Muscle layer of duodenum (tissue), 2 donors: ENCODE results near the gene MPP2.
"Not testable (repeated sequence)": the region's sequence is repeated elsewhere in the genome, so short reads cannot be mapped to it uniquely, and the experiment has no call there.

Source experiments
- H3K27ac ChIP-seq: one replicate; pipeline ENCODE4 v1.7.0; 2013; ENCODE audit warnings: mild to moderate bottlenecking, low read length
- H3K27me3 ChIP-seq: one replicate; pipeline ENCODE4 v1.7.0; 2013; ENCODE audit warnings: low read depth, mild to moderate bottlenecking, control low read depth, low read length
- H3K36me3 ChIP-seq, 2 donors: one replicate each; pipeline ENCODE4 v1.7.0; 2013; ENCODE audit warnings: low read length in 2 of 2, control low read depth in 1 of 2, mild to moderate bottlenecking in 1 of 2; ENCODE audit not compliant: insufficient read depth in 2 of 2, control insufficient read depth in 1 of 2
- H3K4me1 ChIP-seq, 2 donors: one replicate each; pipeline ENCODE4 v1.7.0; 2013; ENCODE audit warnings: low read length in 2 of 2, mild to moderate bottlenecking in 2 of 2, control low read depth in 1 of 2, moderate library complexity in 1 of 2; ENCODE audit not compliant: insufficient read depth in 2 of 2, control insufficient read depth in 1 of 2
- H3K4me3 ChIP-seq, 2 donors: one replicate each; pipeline ENCODE4 v1.7.0; 2013; ENCODE audit warnings: low read length in 2 of 2, low read depth in 1 of 2, mild to moderate bottlenecking in 1 of 2
- H3K9me3 ChIP-seq, 2 donors: one replicate each; pipeline ENCODE4 v1.7.0; 2013; ENCODE audit warnings: low read length in 2 of 2, control low read depth in 1 of 2, mild to moderate bottlenecking in 1 of 2; ENCODE audit not compliant: control insufficient read depth in 1 of 2
- donor health status: healthy.

Gene MPP2

GRCh38 chr17:43842091-43842974, 65.0 kb downstream of the MPP2 start:
- not testable (repeated sequence) for H3K4me3 ChIP-seq, H3K9me3 ChIP-seq, H3K27me3 ChIP-seq, H3K36me3 ChIP-seq, H3K27ac ChIP-seq
- H3K4me1 ChIP-seq, result peaks cover 0 to 18% of the 10 kb centered on the region in 2 donors

GRCh38 chr17:43841282-43841681, 66.1 kb downstream of the MPP2 start:
- no peaks in the 10 kb centered on the region for H3K36me3 ChIP-seq
- H3K4me3 ChIP-seq, result no peak overlapping the region
- H3K4me1 ChIP-seq, result peaks cover 0 to 12% of the 10 kb centered on the region in 2 donors
- no peaks in the 10 kb centered on the region for H3K27me3 ChIP-seq
- H3K9me3 ChIP-seq, result no peaks in the 10 kb centered on the region
- no peak overlapping the region for H3K27ac ChIP-seq

DNA sequence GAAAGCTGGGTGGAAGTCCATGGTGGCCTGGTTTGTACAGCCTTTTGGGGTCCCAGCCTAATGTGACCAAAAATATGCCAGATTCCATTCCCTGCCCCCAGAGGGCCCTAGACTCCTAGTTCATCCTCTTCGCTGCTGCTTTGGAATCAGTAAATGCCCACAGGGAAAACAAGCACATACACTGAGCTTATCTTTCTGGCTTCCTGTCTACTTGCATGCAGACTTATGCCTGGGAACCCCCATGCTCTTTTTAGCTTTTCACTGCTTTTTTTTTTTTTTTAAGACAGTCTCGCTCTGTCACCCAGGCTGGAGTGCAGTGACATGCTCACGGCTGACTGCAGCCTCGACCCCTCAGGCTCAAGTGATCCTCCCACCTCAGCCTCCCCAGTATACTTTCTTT, 66.5 kb downstream of the MPP2 start:
- H3K4me1 ChIP-seq, result peaks cover 0 to 8% of the 10 kb centered on the region in 2 donors

DNA sequence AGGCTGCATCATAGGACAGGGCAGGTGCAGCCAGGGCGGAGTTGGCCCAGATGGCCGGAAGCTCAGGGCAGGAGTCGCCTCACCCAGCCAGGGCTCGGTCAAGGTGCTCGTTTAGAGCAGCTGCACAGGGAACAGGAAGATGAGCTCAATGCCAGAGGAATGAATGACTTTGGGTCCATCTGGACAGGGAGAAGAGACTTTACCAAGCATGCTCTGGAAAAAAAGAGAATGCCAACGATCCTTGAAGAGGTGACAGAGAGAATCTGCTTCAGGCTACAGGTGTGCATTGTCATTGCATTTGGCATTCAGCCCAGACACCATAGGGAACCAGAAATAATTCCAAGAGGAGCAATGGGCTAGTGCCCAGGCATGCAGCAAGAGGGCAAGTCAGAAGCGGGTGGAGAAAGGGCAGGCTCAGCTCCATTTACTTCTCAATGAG, 67.6 kb downstream of the MPP2 start:
- peaks cover 0 to 7% of the 10 kb centered on the region in 2 donors for H3K4me1 ChIP-seq
- H3K27me3 ChIP-seq, result no peaks in the 10 kb centered on the region
- no peak overlapping the region for H3K27ac ChIP-seq
- no peak overlapping the region for H3K4me3 ChIP-seq
- no peaks in the 10 kb centered on the region for H3K36me3 ChIP-seq
- no peaks in the 10 kb centered on the region for H3K9me3 ChIP-seq

More for the DNA sequence above, 66.5 kb downstream of the MPP2 start:
- Histone ChIP-seq H3K27me3 (no peaks in the 10 kb centered on the region), H3K27ac (no peak overlapping the region), H3K36me3 (no peaks in the 10 kb centered on the region), H3K4me3 (no peak overlapping the region), H3K9me3 (no peaks in the 10 kb centered on the region)

DNA sequence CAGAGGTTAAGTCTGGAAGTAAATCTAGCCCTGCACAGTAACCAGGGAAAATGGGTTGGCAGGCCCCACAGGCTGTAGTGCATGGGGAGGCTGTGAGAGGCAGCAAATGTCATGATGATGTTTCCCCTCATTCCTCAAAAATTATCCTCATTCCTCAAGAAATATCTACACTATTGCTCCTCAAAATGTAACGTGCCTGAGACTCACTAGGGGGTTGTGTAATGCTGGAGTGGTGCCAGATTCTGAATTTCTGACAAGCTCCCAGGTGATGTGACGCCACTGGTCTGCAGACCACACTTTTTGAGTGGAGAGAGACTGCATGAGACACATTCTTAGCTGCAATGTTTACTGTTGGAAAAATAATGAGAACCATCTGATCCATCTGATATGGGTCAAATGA, 73.2 kb downstream of the MPP2 start:
- Histone ChIP-seq H3K36me3 (peaks cover 3 to 6% of the 10 kb centered on the region in 2 donors), H3K27ac (no peak overlapping the region), H3K9me3 (no peaks in the 10 kb centered on the region), H3K27me3 (no peaks in the 10 kb centered on the region), H3K4me3 (no peak overlapping the region), H3K4me1 (peaks cover 0 to 15% of the 10 kb centered on the region in 2 donors)

GRCh38 chr17:43832976-43833829, 74.1 kb downstream of the MPP2 start, which contains the start of gene MPP3:
MPP3 (minus strand) TSS chr17:43833146; CDS start chr17:43831906, 1,240 bp downstream.
- Histone ChIP-seq H3K27ac (no peak within 1 kb of the TSS), H3K9me3 (no peaks in the 10 kb centered on the region), H3K4me3 (peak within 1 kb of the TSS; percentile 59 to 68), H3K4me1 (peaks cover 0 to 15% of the 10 kb centered on the region in 2 donors), H3K36me3 (peaks cover 8% of the 10 kb centered on the region in 2 donors), H3K27me3 (no peaks in the 10 kb centered on the region)

GRCh38 chr17:43832168-43832975, 75.0 kb downstream of the MPP2 start:
- H3K9me3 ChIP-seq, result no peaks in the 10 kb centered on the region
- no peaks in the 10 kb centered on the region for H3K27me3 ChIP-seq
- peak overlapping the region; percentile 55 to 68 for H3K4me3 ChIP-seq
- no peak overlapping the region for H3K27ac ChIP-seq
- H3K36me3 ChIP-seq, result peaks cover 8% of the 10 kb centered on the region in 2 donors
- H3K4me1 ChIP-seq, result peaks cover 0 to 15% of the 10 kb centered on the region in 2 donors

- no peaks in the 10 kb centered on the region for H3K27me3 ChIP-seq
- no peaks in the 10 kb centered on the region for H3K9me3 ChIP-seq
- H3K4me3 ChIP-seq, result no peak overlapping the region
- no peak overlapping the region for H3K27ac ChIP-seq
- peaks cover 0 to 15% of the 10 kb centered on the region in 2 donors for H3K4me1 ChIP-seq
- H3K36me3 ChIP-seq, result peaks cover 8% of the 10 kb centered on the region in 2 donors
Observed at GRCh38 chr17:43831633-43832032, 75.7 kb downstream of the MPP2 start.

- Histone ChIP-seq H3K36me3 (peaks cover 8 to 14% of the 10 kb centered on the region in 2 donors), H3K27me3 (no peaks in the 10 kb centered on the region), H3K9me3 (no peaks in the 10 kb centered on the region), H3K4me3 (no peak overlapping the region), H3K4me1 (peaks cover 0 to 15% of the 10 kb centered on the region in 2 donors), H3K27ac (no peak overlapping the region)
Observed at GRCh38 chr17:43830510-43831140, 76.7 kb downstream of the MPP2 start.

GRCh38 chr17:43829738-43830137, 77.6 kb downstream of the MPP2 start:
- Histone ChIP-seq H3K9me3 (no peaks in the 10 kb centered on the region), H3K4me3 (no peak overlapping the region), H3K27me3 (no peaks in the 10 kb centered on the region), H3K27ac (no peak overlapping the region), H3K36me3 (peaks cover 8 to 14% of the 10 kb centered on the region in 2 donors), H3K4me1 (peaks cover 0 to 15% of the 10 kb centered on the region in 2 donors)
